D721Med (cell line): Measurements from ENCODE around the gene PCDHGA5.
"Not testable (repeated sequence)": the region's sequence is repeated elsewhere in the genome, so short reads cannot be mapped to it uniquely, and the experiment has no call there.

Source experiments
- DNase-seq: peaks from one replicate; pipeline ENCODE4 v3.0.0; 2011; ENCODE audit warnings: low spot score; ENCODE audit not compliant: insufficient read length
- FAIRE-seq: peaks from 2 replicates; lab custom pipeline; 2011; peaks lifted over from hg19 to GRCh38; lab: Jason Lieb, UNC
- TF ChIP-seq, protein P1 (sequence below): IDR thresholded peaks from 2 replicates; pipeline ENCODE4 v1.5.1; 2012; ENCODE audit warnings: mild to moderate bottlenecking, control low read depth; ENCODE audit not compliant: insufficient read depth; ENCODE audit errors: missing control alignments

The PCDHGA5 gene

DNA sequence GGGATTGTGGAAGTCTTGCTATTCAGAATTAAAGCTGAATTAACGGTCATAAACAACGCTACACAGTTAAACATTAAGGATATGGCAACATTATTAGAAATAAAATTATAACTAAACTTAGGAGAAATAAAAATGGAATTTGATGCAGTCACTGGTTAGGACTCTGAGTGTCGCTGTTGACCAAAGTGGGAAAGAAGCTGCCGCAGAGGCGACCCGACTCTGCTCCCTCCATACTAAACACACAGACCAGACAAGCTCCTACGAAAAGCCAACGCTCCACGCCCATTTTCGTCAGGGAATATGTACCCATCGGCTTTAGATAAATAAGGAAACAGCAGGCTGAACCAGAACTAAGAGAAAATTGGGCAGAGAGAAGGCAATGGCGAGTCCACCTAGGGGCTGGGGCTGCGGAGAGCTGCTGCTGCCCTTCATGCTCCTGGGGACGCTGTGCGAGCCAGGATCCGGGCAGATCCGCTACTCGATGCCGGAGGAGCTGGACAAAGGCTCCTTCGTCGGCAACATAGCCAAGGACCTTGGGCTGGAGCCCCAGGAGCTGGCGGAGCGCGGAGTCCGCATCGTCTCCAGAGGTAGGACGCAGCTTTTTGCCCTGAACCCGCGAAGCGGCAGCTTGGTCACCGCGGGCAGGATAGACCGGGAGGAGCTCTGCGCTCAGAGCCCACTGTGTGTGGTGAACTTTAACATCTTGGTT lies at the start of gene PCDHGA5:
Gene PCDHGA5 (plus strand): TSS at position 211 of the 709 bp plus-strand sequence. CDS start 169 bp downstream, at position 380.
- FAIRE-seq (no peak), DNase-seq (no peak)
- TF ChIP-seq, protein P1, sequence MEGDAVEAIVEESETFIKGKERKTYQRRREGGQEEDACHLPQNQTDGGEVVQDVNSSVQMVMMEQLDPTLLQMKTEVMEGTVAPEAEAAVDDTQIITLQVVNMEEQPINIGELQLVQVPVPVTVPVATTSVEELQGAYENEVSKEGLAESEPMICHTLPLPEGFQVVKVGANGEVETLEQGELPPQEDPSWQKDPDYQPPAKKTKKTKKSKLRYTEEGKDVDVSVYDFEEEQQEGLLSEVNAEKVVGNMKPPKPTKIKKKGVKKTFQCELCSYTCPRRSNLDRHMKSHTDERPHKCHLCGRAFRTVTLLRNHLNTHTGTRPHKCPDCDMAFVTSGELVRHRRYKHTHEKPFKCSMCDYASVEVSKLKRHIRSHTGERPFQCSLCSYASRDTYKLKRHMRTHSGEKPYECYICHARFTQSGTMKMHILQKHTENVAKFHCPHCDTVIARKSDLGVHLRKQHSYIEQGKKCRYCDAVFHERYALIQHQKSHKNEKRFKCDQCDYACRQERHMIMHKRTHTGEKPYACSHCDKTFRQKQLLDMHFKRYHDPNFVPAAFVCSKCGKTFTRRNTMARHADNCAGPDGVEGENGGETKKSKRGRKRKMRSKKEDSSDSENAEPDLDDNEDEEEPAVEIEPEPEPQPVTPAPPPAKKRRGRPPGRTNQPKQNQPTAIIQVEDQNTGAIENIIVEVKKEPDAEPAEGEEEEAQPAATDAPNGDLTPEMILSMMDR: no peak

DNA sequence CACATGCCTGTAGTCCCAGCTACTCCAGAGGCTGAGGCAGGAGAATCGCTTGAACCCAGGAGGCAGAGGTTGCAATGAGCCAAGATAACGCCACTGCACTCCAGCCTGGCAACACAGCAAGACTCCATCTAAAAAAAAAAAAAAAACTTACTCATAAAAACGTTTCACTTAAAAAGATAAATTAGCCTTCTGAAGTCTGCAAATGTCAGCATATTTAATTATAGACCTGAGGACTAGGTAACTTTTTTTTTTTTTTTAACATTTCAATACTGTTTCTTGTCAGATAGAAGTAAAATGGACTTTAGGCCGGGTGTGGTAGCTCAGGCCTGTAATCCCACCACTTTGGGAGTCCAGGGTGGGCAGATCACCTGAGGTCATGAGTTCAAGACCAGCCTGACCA lies 47.0 kb upstream of the PCDHGA5 start:
- DNase-seq, FAIRE-seq: not testable (repeated sequence)

DNA sequence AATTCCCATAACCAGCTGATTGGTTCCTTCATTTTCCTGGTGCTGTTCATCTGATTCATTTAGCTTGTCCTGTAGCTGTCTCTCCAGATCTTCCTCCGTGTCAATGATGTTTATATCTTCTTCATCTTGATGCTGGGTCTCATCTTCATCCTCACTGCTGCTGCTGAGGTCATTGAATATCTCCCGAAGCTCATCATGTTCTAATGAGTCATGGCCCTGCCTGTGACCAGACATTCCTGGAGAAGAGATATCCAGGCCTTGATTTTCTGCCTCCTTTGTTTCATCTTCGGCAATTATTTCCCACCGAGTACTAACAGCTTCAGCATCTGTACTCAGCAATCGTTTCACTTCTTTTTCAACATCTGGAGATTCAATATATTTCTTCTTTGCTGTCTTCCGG lies 44.8 kb upstream of the PCDHGA5 start:
- TF ChIP-seq, protein P1: no peak
- FAIRE-seq: no peak
- DNase-seq: no peak

DNA sequence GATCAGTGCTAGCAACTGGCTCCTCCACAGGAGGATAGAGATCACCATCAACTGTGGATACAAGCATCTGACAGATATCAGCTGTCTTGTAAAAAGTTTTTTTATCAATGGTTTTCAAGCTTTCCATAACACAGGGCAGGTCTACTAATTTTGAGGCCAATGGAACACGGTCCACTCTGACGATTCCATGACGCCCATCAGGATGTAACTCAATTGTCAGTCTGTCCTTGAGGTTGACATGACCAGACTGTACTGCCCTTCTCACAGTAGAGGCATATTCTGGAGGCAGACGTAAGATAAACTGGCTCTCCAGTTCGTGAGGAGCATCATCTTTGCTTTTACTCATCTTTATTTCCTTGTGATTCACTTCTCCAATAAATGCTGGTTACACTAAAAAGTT lies 44.3 kb upstream of the PCDHGA5 start:
- FAIRE-seq (no peak), DNase-seq (no peak)
- TF ChIP-seq, protein P1: no peak

DNA sequence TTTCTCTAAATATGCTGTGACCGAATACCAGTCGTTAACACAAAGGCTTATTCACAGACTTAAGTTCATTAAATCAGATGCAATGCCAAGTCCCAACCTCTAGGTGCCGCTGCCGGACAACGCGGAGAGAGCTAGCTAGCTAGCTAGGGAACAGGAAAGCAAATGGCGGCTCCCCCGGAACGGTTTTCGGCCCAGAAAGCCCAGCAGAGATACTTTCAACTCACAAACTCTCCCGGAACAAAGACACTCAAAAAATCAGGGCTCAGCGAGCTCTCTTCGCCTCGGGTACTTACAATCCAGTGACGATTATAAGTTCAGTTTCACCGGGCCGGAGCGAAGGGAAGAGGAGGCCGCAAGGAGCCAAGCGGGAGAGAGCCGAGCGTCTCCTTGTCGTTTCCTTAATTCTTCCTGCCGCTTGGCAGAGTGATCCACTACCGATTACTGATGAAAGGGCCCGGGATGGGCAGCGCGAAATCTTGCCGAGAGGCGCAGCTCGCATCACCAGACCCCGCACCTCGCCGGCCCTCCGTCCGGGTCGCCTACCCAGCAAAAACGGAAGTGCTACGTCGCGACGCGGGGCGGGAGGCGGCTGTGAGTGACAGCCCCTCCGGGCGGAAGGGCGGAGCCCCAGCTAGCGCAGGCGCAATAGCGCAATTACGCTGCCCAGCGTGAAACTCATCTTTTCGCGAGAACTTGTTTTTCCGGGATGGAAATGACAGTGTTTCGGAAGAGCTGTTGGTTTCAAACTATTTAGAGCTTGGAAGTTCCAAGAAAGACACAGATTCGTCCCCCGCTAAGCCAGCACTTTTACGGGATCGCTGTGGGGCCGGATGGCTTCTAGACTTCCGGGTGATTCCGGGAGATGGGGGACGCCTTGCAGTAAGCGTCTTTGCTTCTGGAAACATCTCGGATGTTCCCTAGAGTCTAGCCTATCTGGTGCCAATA lies 43.5 kb upstream of the PCDHGA5 start, which contains the start of gene TAF7:
Gene TAF7 (minus strand): TSS at position 560 of the 945 bp plus-strand sequence. CDS start 740 bp downstream, outside the sequence.
- FAIRE-seq: no peak
- TF ChIP-seq, protein P1: peak; percentile 86
- DNase-seq: no peak

DNA sequence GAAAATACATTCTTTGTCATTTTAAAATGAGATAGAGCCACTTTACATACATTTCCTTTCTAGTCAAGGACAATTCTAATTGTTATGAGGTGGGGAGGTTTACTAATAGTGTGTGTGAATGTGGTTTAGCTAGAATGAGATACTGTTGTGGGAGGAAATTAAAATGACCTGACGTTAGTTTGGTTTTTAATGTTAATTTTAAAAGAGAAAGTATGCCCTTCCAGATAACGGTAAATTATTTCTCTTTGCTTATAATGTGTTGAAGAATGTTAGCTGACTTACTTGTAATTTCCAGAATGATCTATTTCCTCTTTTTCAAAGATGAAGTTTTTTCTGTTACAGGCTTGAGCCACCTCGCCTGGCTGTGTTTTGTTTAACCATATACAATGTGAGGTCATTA lies 41.7 kb upstream of the PCDHGA5 start:
- DNase-seq (no peak), FAIRE-seq (no peak)
- TF ChIP-seq, protein P1: no peak

DNA sequence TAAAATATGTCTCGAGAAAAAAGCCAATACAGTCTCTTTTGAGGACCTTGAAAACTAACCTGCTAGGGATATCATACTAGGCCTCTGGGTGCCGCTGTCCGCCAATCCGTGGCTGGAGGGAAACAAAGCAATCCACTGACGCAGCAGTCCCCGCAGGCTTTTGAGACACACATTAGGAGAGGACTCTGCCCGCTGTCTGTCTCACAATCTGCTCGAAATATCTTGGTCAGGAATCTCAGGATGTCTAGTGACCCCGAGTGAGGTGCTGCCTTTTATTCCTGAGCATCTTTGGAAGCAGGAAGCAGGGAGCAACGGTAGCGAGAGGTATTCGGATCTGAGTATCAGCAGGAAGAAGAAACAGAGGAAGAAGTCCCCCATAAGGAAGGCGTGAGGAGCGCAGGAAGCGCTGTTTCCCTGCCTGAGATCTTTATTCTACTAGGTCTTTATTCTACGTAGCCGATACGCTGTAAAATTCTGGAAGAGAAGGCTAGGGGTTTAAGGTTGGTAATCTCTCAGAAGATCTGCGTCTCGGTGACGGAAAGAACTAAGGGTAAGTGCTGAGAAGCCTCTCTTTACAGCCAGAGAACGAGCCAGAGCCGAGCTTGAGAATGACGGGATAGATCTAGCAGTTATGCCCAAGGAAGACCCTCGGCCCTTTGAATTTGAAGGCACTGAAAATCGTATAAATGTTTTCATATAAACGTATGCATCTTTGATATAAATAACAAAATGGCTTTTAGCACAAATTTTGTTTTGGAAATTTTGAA lies 37.7 kb upstream of the PCDHGA5 start:
- DNase-seq (no peak), FAIRE-seq (no peak)
- TF ChIP-seq, protein P1: no peak
